Right ventricle myocardium superior (tissue), 1 donor: ENCODE data around the gene MTCP1. TPM values are rescaled to one million over a fixed set of nuclear protein-coding genes. Genes with fewer than 3 reads are reported as not detected.

Experiments
- ATAC-seq: fragments of 200-7000 bp; cut with Tn5 transposase; one replicate; pipeline ENCODE4 v1.9.1; 2020; ENCODE audit warnings: mild to moderate bottlenecking; ENCODE audit not compliant: poor library complexity
- DNase-seq: peaks from one replicate; pipeline ENCODE4 v3.0.0-alpha.2; 2020
- intact Hi-C: fragments of 100-400 bp; cut with DNase I; formaldehyde crosslinking; loops from one replicate; pipeline ENCODE4 v1.11.2; 2022
- total RNA-seq: library from RNA; stranded (reverse); fragmentation: NEBNext Ultra II Directional; extraction: Animal tissue kit (Norgen Biotek cat#: 25700); gene quantifications from one replicate; pipeline ENCODE4 v1.2.1, GENCODE V29; 2021
- donor health status: DM: no; HTN: yes; CAD: no; lungs with severe emphysema.

MTCP1 gene
- total RNA-seq, 1 donor from 2014 or later = 59.2 TPM

GRCh38 chrX:155020591-155020990, 50.3 kb downstream of the MTCP1 start:
- ATAC-seq (no peak), DNase-seq (no peak)
- intact Hi-C loops = no loop called here

Other genes starting within 250 kb of the MTCP1 start
- not detected for gene SMIM9, start 236.5 kb downstream of the MTCP1 start, total RNA-seq
- gene F8A1, start 184.8 kb downstream of the MTCP1 start, total RNA-seq = 29.6 TPM
- gene F8, start 48.4 kb downstream of the MTCP1 start, total RNA-seq = 38.9 TPM
- 366 TPM for gene FUNDC2, start 44.3 kb downstream of the MTCP1 start, total RNA-seq
- gene CMC4, start within 50 bp of the MTCP1 start, total RNA-seq = 23.3 TPM
- gene BRCC3, start 372 bp upstream of the MTCP1 start, total RNA-seq = 18.4 TPM
- gene VBP1, start 145.3 kb upstream of the MTCP1 start, total RNA-seq = 72.7 TPM
- gene RAB39B, start 193.4 kb upstream of the MTCP1 start, total RNA-seq = not detected